C4-2B (cell line): ENCODE data around the gene ZNF473.
A peak's percentile ranks its signal among the peaks of the same experiment; 100 is the strongest.

Experiments used
- H3K27ac ChIP-seq: fragments of 450-650 bp; 2 replicates; pipeline ENCODE4 v1.5.1; 2017
- CTCF ChIP-seq: fragments of 450-650 bp; conservative IDR thresholded peaks from 2 replicates; pipeline ENCODE4 v1.5.1; 2017; ENCODE audit warnings: mild to moderate bottlenecking
- ZFX ChIP-seq: fragments of 450-650 bp; IDR thresholded peaks from 2 replicates; pipeline ENCODE4 v1.6.1; 2017

Gene ZNF473

GRCh38 chr19:50039968-50040367 lies 14.2 kb downstream of the ZNF473 start:
- H3K27ac ChIP-seq, result no peak overlapping the region
- no peak for TF ChIP-seq CTCF
- no peak for TF ChIP-seq ZFX

GRCh38 chr19:50040967-50041366 lies 15.2 kb downstream of the ZNF473 start:
- TF ChIP-seq CTCF (no peak), ZFX (no peak)
- H3K27ac ChIP-seq, result no peak overlapping the region

- H3K27ac ChIP-seq, result no peak overlapping the region
- no peak for TF ChIP-seq CTCF
- no peak for TF ChIP-seq ZFX
Observed at GRCh38 chr19:50042363-50043024, 16.7 kb downstream of the ZNF473 start.

- no peak overlapping the region for H3K27ac ChIP-seq
- no peak for TF ChIP-seq ZFX
- no peak for TF ChIP-seq CTCF
Observed at GRCh38 chr19:50043967-50044366, 18.2 kb downstream of the ZNF473 start.

GRCh38 chr19:50044922-50045321 lies 19.1 kb downstream of the ZNF473 start:
- TF ChIP-seq ZFX (no peak), CTCF (no peak)
- no peak overlapping the region for H3K27ac ChIP-seq

- TF ChIP-seq ZFX (no peak), CTCF (peak; percentile 60)
- H3K27ac ChIP-seq, result no peak overlapping the region
Observed at GRCh38 chr19:50046649-50047503, 21.1 kb downstream of the ZNF473 start.

- TF ChIP-seq ZFX (no peak), CTCF (no peak)
- H3K27ac ChIP-seq, result no peak overlapping the region
Observed at GRCh38 chr19:50047671-50048070, 21.9 kb downstream of the ZNF473 start.
